ENCODE data around the gene KRT33B.

KRT33B gene

DNA sequence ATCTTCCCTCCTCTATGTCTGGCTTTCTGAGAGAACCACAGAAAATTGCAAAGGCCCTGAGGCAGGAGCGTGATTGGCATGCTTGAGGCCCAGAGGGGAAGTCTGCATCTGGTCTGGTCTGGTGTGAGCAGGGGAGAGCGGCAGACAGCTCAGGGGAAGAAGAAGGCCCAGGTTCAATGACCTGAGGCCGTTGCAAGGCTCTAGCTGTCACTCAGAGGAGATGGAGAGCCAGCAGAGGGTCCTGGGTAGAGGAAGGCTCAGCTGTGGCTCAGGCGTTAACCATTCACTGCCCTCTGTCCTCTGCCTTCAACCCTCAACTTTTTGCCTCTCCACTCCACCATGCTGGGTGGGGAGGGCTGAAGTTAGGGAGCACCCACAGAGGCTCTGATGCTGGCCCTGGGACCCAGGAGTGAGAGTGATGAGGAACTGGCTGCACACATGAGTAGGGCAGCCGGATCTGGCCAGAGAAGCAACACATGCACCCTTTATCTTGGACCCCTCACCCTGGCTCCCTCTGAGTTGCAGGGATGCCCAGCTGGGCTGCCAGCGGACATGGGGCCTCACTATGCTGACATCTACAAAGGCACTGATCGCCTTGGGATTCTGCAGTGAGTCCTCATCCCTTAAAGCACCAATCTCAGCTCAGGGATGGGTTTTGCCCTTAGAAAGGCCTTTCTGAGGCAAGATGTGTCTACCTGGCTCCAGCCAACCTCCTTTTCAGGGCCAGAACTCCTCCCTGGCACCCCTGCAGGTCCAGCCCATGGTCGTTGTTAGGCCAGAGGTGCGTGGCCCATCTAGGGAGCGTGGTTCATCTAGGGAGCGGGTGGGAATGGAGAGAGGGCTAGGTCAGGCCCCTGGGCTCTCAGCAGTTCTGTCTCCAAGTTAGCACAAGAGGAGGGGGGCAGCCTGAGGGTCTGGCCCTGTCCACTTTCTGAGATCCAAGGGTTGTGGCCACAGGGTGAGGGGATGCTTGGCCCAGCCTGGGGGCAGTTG is 46.4 kb downstream of the KRT33B start:
- no peak for DNase-seq

DNA sequence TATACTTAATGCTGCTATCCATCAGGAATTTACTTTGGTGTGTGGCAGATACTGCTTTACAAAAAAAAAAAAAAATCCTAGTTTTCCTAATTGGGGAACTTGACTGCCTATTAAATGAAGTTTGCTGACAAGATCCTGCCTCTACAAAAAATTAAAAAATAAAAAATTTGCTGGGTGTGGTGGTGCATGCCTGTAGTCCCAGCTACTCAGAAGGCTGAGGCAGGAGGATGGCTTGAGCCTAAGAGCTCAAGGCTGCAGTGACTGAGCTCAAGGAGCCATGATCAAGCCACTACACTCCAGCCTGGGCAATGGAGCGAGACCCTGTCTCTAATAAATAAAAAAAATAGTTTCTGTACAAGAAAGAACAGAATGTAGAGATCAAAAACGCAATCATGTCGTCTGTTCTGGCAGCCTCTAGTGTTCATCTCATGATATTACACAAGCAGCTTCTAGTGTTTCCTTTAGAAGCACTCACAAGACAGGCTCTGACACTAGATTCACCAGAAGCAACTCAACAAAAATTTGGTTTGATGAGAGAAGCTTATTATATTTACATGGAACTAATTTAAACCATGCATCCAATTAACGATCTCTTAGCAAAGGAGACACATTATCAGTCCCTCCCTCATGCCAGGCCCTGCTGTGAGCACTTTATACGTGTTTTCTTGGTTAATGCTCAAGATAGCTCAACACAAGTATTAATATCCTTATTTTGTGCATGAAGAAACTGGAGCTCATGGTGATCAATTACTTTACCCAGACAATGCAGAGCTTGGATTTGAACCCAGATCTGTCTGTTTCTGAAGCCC is 47.3 kb downstream of the KRT33B start:
- DNase-seq = peak; percentile 61

DNA sequence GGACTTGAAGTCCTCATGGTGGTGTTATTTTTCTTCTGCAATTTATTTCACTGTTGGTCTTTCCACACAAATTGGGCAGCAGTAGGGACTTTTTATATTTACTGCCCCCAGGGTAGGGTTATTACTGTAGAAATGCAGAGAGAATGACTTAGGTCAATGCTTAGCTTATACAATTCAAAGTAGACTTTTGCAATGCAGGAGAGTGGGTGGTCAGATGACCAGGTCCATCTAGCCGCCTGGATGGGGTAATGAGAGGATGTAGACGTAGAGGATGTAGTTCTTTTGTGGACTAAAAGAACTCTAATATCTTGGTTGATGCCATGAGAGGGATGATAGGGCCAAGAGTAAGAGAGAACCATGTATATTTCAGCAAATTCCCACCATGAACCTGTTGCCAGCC is 51.4 kb downstream of the KRT33B start:
- DNase-seq = no peak

DNA sequence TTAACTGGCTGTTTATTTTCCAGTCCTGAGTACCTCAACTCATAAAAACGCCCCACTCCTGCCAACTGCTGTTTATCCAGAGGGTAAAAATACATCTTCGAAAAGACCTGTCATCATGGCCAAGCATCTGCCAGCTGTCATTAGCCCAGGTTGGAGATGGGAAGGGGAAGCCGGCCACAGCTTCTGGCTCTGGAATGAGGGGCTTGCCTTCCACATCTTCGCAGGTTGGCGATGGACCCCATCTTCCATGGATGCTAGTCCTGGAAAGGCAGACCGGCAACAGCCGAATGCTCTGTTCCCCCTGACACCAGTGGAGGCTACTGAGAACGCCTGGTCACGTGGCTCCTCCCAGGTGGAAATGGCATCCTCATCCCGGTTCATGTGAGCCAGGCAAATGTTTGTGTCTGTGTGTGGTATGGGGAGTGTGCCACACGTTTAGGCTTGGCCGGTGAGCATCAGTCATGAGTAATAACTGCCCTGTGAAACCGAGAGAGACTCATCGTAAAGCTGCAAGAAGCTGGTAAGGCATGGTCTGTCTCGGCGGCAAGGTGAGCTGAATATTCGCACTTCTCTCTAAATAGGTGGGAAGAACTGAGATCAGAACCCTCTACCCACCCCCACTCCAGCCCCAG is 53.7 kb downstream of the KRT33B start:
- no peak for DNase-seq

DNA sequence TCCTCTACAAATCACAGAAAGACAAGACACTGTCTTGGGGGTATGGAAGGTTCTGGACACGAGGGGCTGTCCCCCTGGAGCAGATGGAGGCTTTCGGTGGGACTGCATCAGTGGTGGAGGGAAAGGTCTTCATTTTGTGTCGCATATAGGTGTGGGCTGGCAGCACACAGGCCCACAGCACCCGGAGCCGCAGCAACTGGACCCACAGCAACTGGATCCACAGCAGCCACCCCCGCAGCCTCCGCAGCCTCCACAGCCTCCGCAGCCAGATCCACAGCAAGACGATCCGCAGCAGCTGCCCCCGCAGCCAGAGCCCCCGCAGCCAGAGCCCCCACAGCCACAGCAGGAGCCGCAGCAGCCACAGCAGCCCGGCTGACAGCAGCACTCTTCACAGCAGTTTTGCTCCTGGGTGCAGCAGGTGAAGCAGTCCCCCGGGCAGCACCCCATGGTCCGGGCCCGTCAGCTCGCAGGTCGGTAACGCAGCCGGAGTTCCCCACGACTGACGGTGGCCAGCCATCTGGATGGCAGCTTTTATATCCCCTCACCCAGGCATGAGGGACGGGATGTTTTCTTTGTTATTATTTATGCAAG is 54.3 kb downstream of the KRT33B start, which contains the start of gene KRTAP17-1:
Gene KRTAP17-1 (minus strand): TSS at position 507 of the 591 bp plus-strand sequence. CDS start 60 bp downstream, at position 447.
- no peak for DNase-seq

Measured in NCI-H774 (cell line).